ENCODE measurements around the gene TGFB1. TPM values are rescaled to one million over a fixed set of nuclear protein-coding genes. Genes with fewer than 3 reads are reported as not detected.

Gene TGFB1
- total and polyA plus RNA-seq, 2 of the 13 experiments (the other 11 are each of a cell fraction or from before 2014, with no cell fraction given), result 4.1 to 5.4 TPM

- TF ChIP-seq PRDM10 (CRISPR knock-in tag; IDR thresholded peaks at IDR 0.05; ENCODE audit: low read depth), result 0 out of 2 replicates have a peak, but pooled peaks have one; percentile 9
- no peak for TF ChIP-seq ZNF883 (CRISPR knock-in tag; IDR thresholded peaks at IDR 0.05; ENCODE audit: not compliant biosample characterization)
- TF ChIP-seq PLSCR1 (CRISPR knock-in tag; IDR thresholded peaks at IDR 0.05; ENCODE audit: borderline replicate concordance), result no peak
- no peak for TF ChIP-seq SMAD1 (CRISPR knock-in tag; IDR thresholded peaks at IDR 0.05; ENCODE audit: borderline replicate concordance, low read depth)
- no peak for TF ChIP-seq HMGA1 (CRISPR knock-in tag; conservative IDR thresholded peaks at IDR 0.05)
- TF ChIP-seq NFIC (IDR thresholded peaks at IDR 0.05; ENCODE audit: low read length), result no peak
- no peak for TF ChIP-seq ZNF136 (CRISPR knock-in tag; IDR thresholded peaks at IDR 0.05; ENCODE audit: low read depth)
- no peak for TF ChIP-seq ZNF124 (CRISPR knock-in tag; IDR thresholded peaks at IDR 0.05)
- TF ChIP-seq THAP11 (CRISPR knock-in tag; IDR thresholded peaks at IDR 0.05), result no peak
- no peak for TF ChIP-seq THAP8 (CRISPR knock-in tag; IDR thresholded peaks at IDR 0.05; ENCODE audit: borderline replicate concordance)
- TF ChIP-seq NR1H2 (CRISPR knock-in tag; IDR thresholded peaks at IDR 0.05; ENCODE audit: borderline replicate concordance, low read depth), result peak; percentile 73; the same call in 1 of the 2 replicates
- no peak for TF ChIP-seq ZNF460 (CRISPR knock-in tag; IDR thresholded peaks at IDR 0.05; ENCODE audit: borderline replicate concordance)
- TF ChIP-seq FOXK1 (CRISPR knock-in tag; IDR thresholded peaks at IDR 0.05; ENCODE audit: borderline replicate concordance, low read depth), result peak; percentile 21; the same call in 1 of the 2 replicates
- TF ChIP-seq ZNF770 (CRISPR knock-in tag; IDR thresholded peaks at IDR 0.05), result no peak
- TF ChIP-seq ZC3H13 (CRISPR knock-in tag; IDR thresholded peaks at IDR 0.05), result no peak
- no peak for TF ChIP-seq ZNF367 (CRISPR knock-in tag; IDR thresholded peaks at IDR 0.05; ENCODE audit: borderline replicate concordance)
- 0 out of 2 replicates have a peak, but pooled peaks have one; percentile 17 for TF ChIP-seq TBX2 (CRISPR knock-in tag; IDR thresholded peaks at IDR 0.05; ENCODE audit: borderline replicate concordance)
- TF ChIP-seq THAP7 (CRISPR knock-in tag; IDR thresholded peaks at IDR 0.05), result no peak
- no peak for TF ChIP-seq KAT2B (IDR thresholded peaks at IDR 0.05; ENCODE audit: borderline replicate concordance, low read depth, low read length)
Measured at GRCh38 chr19:41325947-41326706, 27.6 kb downstream of the TGFB1 start (continued).

Data from HepG2 (cell line).